ENCODE measurements around the gene TMEM109.

TMEM109 gene

GRCh38 chr11:60927061-60927592 lies 13.2 kb downstream of the TMEM109 start:
- DNase-seq = no peak

GRCh38 chr11:60927600-60927999 lies 13.6 kb downstream of the TMEM109 start:
- no peak for DNase-seq

GRCh38 chr11:60928563-60929001 lies 14.6 kb downstream of the TMEM109 start:
- no peak for DNase-seq

- DNase-seq = no peak
These were observed 15.8 kb downstream of the TMEM109 start for GRCh38 chr11:60929764-60930163.

- no peak for DNase-seq
These were observed 16.4 kb downstream of the TMEM109 start for GRCh38 chr11:60930394-60930793.

GRCh38 chr11:60931917-60932316 lies 18.0 kb downstream of the TMEM109 start:
- no peak for DNase-seq

- DNase-seq = no peak
These were observed 18.8 kb downstream of the TMEM109 start for GRCh38 chr11:60932605-60933356.

- DNase-seq = no peak
These were observed 19.6 kb downstream of the TMEM109 start for GRCh38 chr11:60933416-60934123.

- no peak for DNase-seq
These were observed 20.3 kb downstream of the TMEM109 start for GRCh38 chr11:60934124-60934789.

- DNase-seq = no peak
These were observed 21.0 kb downstream of the TMEM109 start for GRCh38 chr11:60934790-60935605.

GRCh38 chr11:60935676-60936442 lies 21.9 kb downstream of the TMEM109 start:
- no peak for DNase-seq

GRCh38 chr11:60936467-60937143 lies 22.6 kb downstream of the TMEM109 start:
- DNase-seq = no peak

GRCh38 chr11:60937144-60937527 lies 23.2 kb downstream of the TMEM109 start:
- DNase-seq = no peak

- DNase-seq = no peak
These were observed 23.9 kb downstream of the TMEM109 start for GRCh38 chr11:60937811-60938210.

- no peak for DNase-seq
These were observed 24.5 kb downstream of the TMEM109 start for GRCh38 chr11:60938500-60938899.

GRCh38 chr11:60939301-60939700 lies 25.3 kb downstream of the TMEM109 start:
- no peak for DNase-seq

GRCh38 chr11:60939855-60940254 lies 25.9 kb downstream of the TMEM109 start:
- DNase-seq = no peak

GRCh38 chr11:60941371-60942119 lies 27.6 kb downstream of the TMEM109 start:
- DNase-seq = no peak

- no peak for DNase-seq
These were observed 28.3 kb downstream of the TMEM109 start for GRCh38 chr11:60942219-60942618.

- DNase-seq = no peak
These were observed 29.1 kb downstream of the TMEM109 start for GRCh38 chr11:60942970-60943565.

All from CD4-positive, alpha-beta T cell treated with Interleukin-10 for 1 hour (primary cell).